Fibroblast of lung (primary cell): Measurements from ENCODE around the gene LRRC49.

Experiments
- CTCF ChIP-seq, 2 donors: IDR thresholded peaks in 1 of 2; conservative IDR thresholded peaks in 1 of 2; 1 replicate in 1 of 2; 2 replicates in 1 of 2; pipeline ENCODE4 v1.5.1; 2011 to 2012; ENCODE audit warnings: low read length in 2 of 2, control low read depth in 1 of 2, inconsistent platforms in 1 of 2, low read depth in 1 of 2, mild to moderate bottlenecking in 1 of 2
- EZH2 ChIP-seq: IDR thresholded peaks from 2 replicates; pipeline ENCODE4 v1.5.1; 2012; ENCODE audit warnings: low read length, control low read depth, mild to moderate bottlenecking; ENCODE audit errors: missing control alignments

DNA sequence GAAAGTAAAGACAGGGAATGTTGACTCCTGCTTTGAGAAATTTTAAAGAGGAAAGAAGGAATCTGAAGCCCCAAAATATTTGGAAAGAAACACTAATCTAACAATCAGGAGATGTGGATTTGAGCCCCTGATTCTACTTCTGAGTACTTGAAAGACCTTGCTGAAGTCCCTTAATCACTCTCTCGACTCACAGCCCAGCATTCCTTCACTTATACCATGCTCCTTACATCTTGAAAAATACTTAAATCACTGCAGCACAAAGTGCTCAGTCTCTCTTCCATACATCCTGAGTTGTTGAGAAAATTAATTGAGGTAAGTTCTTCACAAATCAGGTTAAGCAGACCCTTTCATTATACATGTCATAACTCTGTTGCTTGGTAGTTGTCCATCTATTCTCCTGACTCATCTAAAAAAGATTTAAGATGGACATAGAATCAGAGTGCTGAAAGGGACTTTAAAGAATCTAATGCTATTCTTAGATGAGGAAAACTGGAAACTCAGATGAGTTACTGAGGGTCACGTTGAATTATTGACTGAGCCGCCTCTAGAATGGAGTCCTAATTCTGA is 149.8 kb downstream of the LRRC49 start:
- TF ChIP-seq CTCF (conservative IDR thresholded peaks at IDR 0.05 in 1 of 2, IDR thresholded peaks at IDR 0.05 in 1 of 2; ENCODE audit: low read depth in 1 of 2, low read length in 2 of 2) = no peak
- no peak for TF ChIP-seq EZH2
